ENCODE data around the gene IQCE. TPM values are rescaled to one million over a fixed set of nuclear protein-coding genes. Genes with fewer than 3 reads are reported as not detected.
A peak's percentile ranks its signal among the peaks of the same experiment; 100 is the strongest.

Gene IQCE
- total RNA-seq, 4 donors from 2014 or later, result 27.2 to 187 (median 55.5) TPM

- in situ Hi-C loops (cut with MboI; ENCODE audit: low pct_ligation_motif_present in 1 of 4, low pct_unique_long_range_greater_than_20kb in 1 of 4, low sequenced_read_pairs in 3 of 4), result no loop called here
- TF ChIP-seq POLR2AphosphoS5 (IDR thresholded peaks at IDR 0.05), result no peak
- TF ChIP-seq CTCF (IDR thresholded peaks at IDR 0.05), result no peak
- TF ChIP-seq EP300 (IDR thresholded peaks at IDR 0.05; ENCODE audit: low read depth), result no peak
- no peak for TF ChIP-seq POLR2A (IDR thresholded peaks at IDR 0.05)
- H3K4me1 ChIP-seq, result peaks cover 25 to 44% (median 36%) of the 10 kb centered on the region in 4 donors
Measured at GRCh38 chr7:2621948-2622640, 63.3 kb downstream of the IQCE start.

GRCh38 chr7:2622869-2623697 is 64.3 kb downstream of the IQCE start:
- DNase-seq, result peak; percentile 61
- Histone ChIP-seq H3K36me3 (no peaks in the 10 kb centered on the region), H3K4me3 (no peak overlapping the region), H3K9me3 (no peaks in the 10 kb centered on the region), H3K27ac (peak overlapping the region in 1 of 4 donors; percentile 37), H3K27me3 (no peaks in the 10 kb centered on the region), H3K4me1 (peaks cover 21 to 43% (median 32%) of the 10 kb centered on the region in 4 donors)
- intact Hi-C loops (cut with DNase I; ENCODE audit: low total_unique reads), result loop anchor here (5.0 kb wide), 1 partner anchor 66 kb away; the partner anchor contains the start of genes BRAT1 and IQCE
- in situ Hi-C loops (cut with MboI; ENCODE audit: low pct_ligation_motif_present in 1 of 4, low pct_unique_long_range_greater_than_20kb in 1 of 4, low sequenced_read_pairs in 3 of 4), result no loop called here
- 52% methylated on average over 15 of the region's 19 CpGs; no CpG with 5 or more reads in 1 of the 2 donors for WGBS, 2 donors (ENCODE audit: low coverage in 1 of 2)
- TF ChIP-seq CTCF (IDR thresholded peaks at IDR 0.05) (no peak), POLR2A (IDR thresholded peaks at IDR 0.05) (no peak), EP300 (IDR thresholded peaks at IDR 0.05; ENCODE audit: low read depth) (no peak), POLR2AphosphoS5 (IDR thresholded peaks at IDR 0.05) (no peak)

More at GRCh38 chr7:2621948-2622640, 63.3 kb downstream of the IQCE start:
- no peaks in the 10 kb centered on the region for H3K27me3 ChIP-seq
- no peaks in the 10 kb centered on the region for H3K9me3 ChIP-seq
- H3K4me3 ChIP-seq, result no peak overlapping the region
- H3K27ac ChIP-seq, result no peak overlapping the region
- intact Hi-C loops (cut with DNase I; ENCODE audit: low total_unique reads), result loop anchor here (5.0 kb wide), 1 partner anchor 65 kb away; the partner anchor contains the start of genes BRAT1 and IQCE
- DNase-seq, result no peak
- H3K36me3 ChIP-seq, result no peaks in the 10 kb centered on the region
- WGBS, 2 donors (ENCODE audit: low coverage in 1 of 2), result 57 to 71% methylated on average over 8 to 12 of the region's 12 CpGs

- no peak for TF ChIP-seq POLR2A (IDR thresholded peaks at IDR 0.05)
- no peak for TF ChIP-seq EP300 (IDR thresholded peaks at IDR 0.05; ENCODE audit: low read depth)
- TF ChIP-seq CTCF (IDR thresholded peaks at IDR 0.05), result no peak
- no peak for TF ChIP-seq POLR2AphosphoS5 (IDR thresholded peaks at IDR 0.05)
- Histone ChIP-seq H3K4me3 (no peak overlapping the region), H3K36me3 (no peaks in the 10 kb centered on the region), H3K4me1 (peaks cover 21 to 46% (median 32%) of the 10 kb centered on the region in 4 donors), H3K9me3 (no peaks in the 10 kb centered on the region), H3K27me3 (no peaks in the 10 kb centered on the region), H3K27ac (no peak overlapping the region)
- 80% methylated on average over 10 of the region's 10 CpGs; no CpG with 5 or more reads in 1 of the 2 donors for WGBS, 2 donors (ENCODE audit: low coverage in 1 of 2)
- no peak for DNase-seq
- intact Hi-C loops (cut with DNase I; ENCODE audit: low total_unique reads) (loop anchor here (5.0 kb wide), 1 partner anchor 66 kb away; the partner anchor contains the start of genes BRAT1 and IQCE), in situ Hi-C loops (cut with MboI; ENCODE audit: low pct_ligation_motif_present in 1 of 4, low pct_unique_long_range_greater_than_20kb in 1 of 4, low sequenced_read_pairs in 3 of 4) (no loop called here)
Measured at GRCh38 chr7:2623698-2624014, 64.9 kb downstream of the IQCE start.

GRCh38 chr7:2624293-2624886 is 65.6 kb downstream of the IQCE start:
- no peaks in the 10 kb centered on the region for H3K36me3 ChIP-seq
- no peak overlapping the region for H3K27ac ChIP-seq
- no peaks in the 10 kb centered on the region for H3K9me3 ChIP-seq
- no peak overlapping the region for H3K4me3 ChIP-seq
- in situ Hi-C loops (cut with MboI; ENCODE audit: low pct_ligation_motif_present in 1 of 4, low pct_unique_long_range_greater_than_20kb in 1 of 4, low sequenced_read_pairs in 3 of 4) (no loop called here), intact Hi-C loops (cut with DNase I; ENCODE audit: low total_unique reads) (loop anchor here (5.0 kb wide), 1 partner anchor 67 kb away; the partner anchor contains the start of genes BRAT1 and IQCE)
- H3K27me3 ChIP-seq, result no peaks in the 10 kb centered on the region
- TF ChIP-seq POLR2AphosphoS5 (IDR thresholded peaks at IDR 0.05) (no peak), POLR2A (IDR thresholded peaks at IDR 0.05) (no peak), CTCF (IDR thresholded peaks at IDR 0.05) (no peak), EP300 (IDR thresholded peaks at IDR 0.05; ENCODE audit: low read depth) (no peak)
- WGBS, 2 donors (ENCODE audit: low coverage in 1 of 2), result 54 to 71% methylated on average over 4 to 17 of the region's 18 CpGs
- no peak for DNase-seq
- H3K4me1 ChIP-seq, result peaks cover 21 to 47% (median 32%) of the 10 kb centered on the region in 4 donors
